ENCODE measurements around the gene PTPRU.

DNA sequence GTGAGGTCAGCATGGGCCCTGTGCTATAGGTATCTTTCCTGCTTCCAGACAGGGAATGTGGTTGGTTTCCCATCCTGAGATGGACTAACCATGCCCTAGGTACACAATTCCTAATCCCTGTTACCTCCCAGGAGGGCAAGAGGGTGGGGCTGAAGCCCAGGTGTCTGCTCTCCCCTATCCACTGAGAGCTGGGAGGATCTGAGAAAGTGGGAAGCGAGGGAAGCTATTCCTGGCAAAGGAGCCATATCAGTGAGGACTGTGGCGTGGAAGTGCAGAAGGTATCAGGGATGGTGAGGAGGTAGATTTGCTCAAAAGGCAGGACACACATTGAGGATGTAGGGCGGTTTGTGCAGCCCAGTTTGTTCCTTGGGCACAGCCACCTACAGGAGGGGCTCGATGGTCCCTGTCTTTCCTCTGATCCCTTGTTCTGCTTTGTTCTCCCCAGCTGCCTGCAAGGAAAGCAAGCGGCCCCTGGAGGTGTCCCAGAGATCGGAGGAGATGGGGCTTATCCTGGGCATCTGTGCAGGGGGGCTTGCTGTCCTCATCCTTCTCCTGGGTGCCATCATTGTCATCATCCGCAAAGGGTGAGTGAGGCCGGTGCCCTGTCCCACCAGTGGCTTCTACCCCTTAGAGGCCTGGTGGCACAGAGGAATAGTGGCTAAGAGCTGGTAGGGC is 48.1 kb downstream of the PTPRU start:
- no peak for TF ChIP-seq CTCF (IDR thresholded peaks at IDR 0.05)
- no peak for TF ChIP-seq POLR2AphosphoS5 (IDR thresholded peaks at IDR 0.05; ENCODE audit: low read depth, low read length)
